ENCODE measurements around the gene SARS1.

DNA sequence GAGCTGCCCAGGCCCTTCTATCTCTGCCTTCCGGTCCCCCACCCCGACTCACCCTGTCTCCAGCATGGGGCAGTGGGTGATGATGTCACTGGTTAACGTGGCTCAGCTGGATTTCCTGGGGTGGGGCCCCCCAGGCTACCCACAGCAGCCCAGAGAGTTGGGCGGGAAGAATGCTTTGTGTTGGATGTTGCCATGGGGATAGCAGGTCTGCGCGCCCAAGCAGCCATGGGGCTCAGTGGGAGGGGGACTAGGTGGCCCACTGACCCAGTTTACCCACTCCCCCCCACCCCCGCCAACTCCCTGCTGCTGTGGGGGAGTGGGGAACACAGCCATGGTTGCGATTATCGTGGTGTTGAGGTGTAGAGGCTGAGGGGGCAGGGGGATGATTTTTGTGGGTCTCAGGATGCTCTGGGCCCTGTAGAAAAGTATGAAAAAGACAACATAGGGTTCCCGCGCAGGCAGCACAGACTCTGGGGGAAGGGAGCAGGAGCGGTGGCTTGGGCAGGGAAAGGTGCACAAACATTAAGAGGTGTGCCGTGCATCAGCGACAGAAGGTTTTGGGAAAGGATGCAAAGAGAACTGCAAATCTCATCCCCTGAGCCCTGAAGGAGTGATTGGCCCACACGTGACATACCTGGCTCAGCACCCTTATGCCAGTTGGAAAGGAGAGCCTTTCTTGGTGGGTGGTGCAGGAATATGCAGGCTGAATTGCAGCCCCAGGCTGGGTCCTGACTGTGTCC lies 44.1 kb downstream of the SARS1 start:
- TF ChIP-seq, protein P1, sequence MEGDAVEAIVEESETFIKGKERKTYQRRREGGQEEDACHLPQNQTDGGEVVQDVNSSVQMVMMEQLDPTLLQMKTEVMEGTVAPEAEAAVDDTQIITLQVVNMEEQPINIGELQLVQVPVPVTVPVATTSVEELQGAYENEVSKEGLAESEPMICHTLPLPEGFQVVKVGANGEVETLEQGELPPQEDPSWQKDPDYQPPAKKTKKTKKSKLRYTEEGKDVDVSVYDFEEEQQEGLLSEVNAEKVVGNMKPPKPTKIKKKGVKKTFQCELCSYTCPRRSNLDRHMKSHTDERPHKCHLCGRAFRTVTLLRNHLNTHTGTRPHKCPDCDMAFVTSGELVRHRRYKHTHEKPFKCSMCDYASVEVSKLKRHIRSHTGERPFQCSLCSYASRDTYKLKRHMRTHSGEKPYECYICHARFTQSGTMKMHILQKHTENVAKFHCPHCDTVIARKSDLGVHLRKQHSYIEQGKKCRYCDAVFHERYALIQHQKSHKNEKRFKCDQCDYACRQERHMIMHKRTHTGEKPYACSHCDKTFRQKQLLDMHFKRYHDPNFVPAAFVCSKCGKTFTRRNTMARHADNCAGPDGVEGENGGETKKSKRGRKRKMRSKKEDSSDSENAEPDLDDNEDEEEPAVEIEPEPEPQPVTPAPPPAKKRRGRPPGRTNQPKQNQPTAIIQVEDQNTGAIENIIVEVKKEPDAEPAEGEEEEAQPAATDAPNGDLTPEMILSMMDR (conservative IDR thresholded peaks at IDR 0.05; ENCODE audit: low read depth, low read length), result no peak
- TF ChIP-seq EZH2 (IDR thresholded peaks at IDR 0.05; ENCODE audit: low read length, unreplicated experiment), result no peak
